ENCODE results near the gene OR2A42. TPM values are rescaled to one million over a fixed set of nuclear protein-coding genes. Genes with fewer than 3 reads are reported as not detected.
"Not testable (repeated sequence)": the region's sequence is repeated elsewhere in the genome, so short reads cannot be mapped to it uniquely, and the experiment has no call there.

OR2A42 gene
- total RNA-seq, 2 donors from 2014 or later = 0.49 TPM; not detected in 1

DNA sequence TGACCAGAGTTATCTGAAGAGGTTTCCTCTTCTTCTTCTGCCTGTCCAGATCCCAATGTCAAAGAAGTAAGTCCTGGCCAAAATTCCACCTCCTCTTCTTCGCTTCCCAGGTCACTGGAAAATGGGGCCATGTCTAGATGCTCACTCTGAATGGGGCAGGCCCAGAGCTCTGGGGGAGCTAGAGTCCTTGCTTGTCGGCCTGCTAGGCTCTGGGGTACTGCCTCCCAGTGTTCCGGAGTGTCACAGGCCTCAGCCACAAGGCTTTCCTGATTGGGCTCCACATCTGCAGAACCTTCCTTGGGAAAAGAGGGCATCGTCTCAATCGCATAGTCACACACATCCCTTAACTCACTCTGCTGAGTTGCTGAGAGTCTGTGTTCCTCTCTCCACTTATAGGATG is 51.6 kb downstream of the OR2A42 start:
- not testable (repeated sequence) for ATAC-seq (ENCODE audit: insufficient number of reproducible peaks, low FRiP score, low read depth); H3K9me3 ChIP-seq; H3K4me3 ChIP-seq; DNase-seq (ENCODE audit: low spot score); H3K27ac ChIP-seq; H3K27me3 ChIP-seq (replicated peaks; ENCODE audit: insufficient read depth); H3K36me3 ChIP-seq; H3K4me1 ChIP-seq (ENCODE audit: control insufficient read depth in 1 of 2, low read depth in 2 of 2)

DNA sequence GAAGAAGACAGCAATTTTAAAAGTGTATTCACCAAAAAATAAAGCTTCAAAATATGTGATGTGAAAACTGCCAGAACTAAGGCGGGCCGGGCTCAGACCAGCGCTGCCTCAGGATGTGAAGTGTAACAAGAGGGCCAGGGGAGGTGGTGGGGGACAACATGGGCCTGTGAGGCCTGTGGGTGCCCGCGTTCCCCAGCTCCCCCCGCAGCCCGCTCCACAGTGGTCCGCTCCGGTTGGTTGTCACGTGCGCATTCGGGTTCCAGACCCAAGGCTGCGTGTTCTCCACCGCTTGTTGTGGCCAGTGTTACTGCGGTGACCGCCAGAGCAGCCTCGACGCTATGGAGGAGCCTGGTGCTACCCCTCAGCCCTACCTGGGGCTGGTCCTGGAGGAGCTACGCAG is 56.2 kb downstream of the OR2A42 start, which contains the start of gene CTAGE4:
Gene CTAGE4 (plus strand): TSS at position 301 of the 400 bp plus-strand sequence. CDS start 38 bp downstream, at position 339.
- not testable (repeated sequence) for DNase-seq (ENCODE audit: low spot score); H3K4me3 ChIP-seq; H3K9me3 ChIP-seq; ATAC-seq (ENCODE audit: insufficient number of reproducible peaks, low FRiP score, low read depth); H3K27ac ChIP-seq; H3K4me1 ChIP-seq (ENCODE audit: control insufficient read depth in 1 of 2, low read depth in 2 of 2); H3K36me3 ChIP-seq; H3K27me3 ChIP-seq (replicated peaks; ENCODE audit: insufficient read depth)

- H3K27me3 ChIP-seq (replicated peaks; ENCODE audit: insufficient read depth); H3K9me3 ChIP-seq; H3K4me1 ChIP-seq (ENCODE audit: control insufficient read depth in 1 of 2, low read depth in 2 of 2); DNase-seq (ENCODE audit: low spot score); H3K4me3 ChIP-seq; ATAC-seq (ENCODE audit: insufficient number of reproducible peaks, low FRiP score, low read depth); H3K36me3 ChIP-seq; H3K27ac ChIP-seq: not testable (repeated sequence)
Observed at GRCh38 chr7:144179165-144179479, 60.3 kb downstream of the OR2A42 start.

DNA sequence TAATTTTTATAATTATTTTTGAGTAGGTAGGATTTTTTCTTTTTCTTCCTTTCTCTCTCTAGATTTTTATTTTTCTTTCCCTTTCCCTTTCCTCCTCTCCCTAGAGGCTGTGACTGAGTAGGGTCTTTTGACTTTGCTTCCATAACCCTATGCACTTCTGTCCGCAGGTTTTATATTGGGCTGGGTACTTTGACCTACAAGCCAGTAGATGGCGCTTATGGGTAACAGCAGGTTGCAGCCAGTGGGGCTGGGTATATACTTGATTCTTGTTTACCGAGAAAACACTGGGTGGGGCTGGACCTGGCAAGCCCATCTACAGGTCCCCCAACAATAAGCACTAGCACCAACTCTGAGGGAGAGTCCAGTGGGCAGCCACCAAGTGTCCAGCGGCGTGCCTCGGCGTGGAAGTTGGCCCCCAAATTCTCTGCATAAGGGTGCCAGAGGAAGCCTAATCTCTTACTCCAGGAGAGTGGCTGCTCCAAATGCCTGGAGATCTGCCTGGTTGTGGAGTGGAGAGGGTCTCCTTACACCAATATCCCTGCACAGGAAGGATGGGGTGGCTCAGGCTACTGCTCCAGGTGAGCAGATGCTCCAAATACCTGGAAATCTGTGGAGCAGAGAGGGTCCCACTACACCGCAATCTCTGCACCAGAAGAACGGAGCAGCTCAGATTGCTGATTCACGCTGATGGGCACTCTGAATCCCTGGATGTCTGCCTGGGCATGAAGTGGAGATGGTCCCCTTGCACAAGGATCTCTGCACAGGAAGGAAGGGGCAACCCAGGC is 60.8 kb downstream of the OR2A42 start:
- ATAC-seq (ENCODE audit: insufficient number of reproducible peaks, low FRiP score, low read depth) = peak; percentile 84
- H3K27ac ChIP-seq; H3K4me3 ChIP-seq; H3K36me3 ChIP-seq; H3K27me3 ChIP-seq (replicated peaks; ENCODE audit: insufficient read depth); H3K9me3 ChIP-seq; DNase-seq (ENCODE audit: low spot score); H3K4me1 ChIP-seq (ENCODE audit: control insufficient read depth in 1 of 2, low read depth in 2 of 2): not testable (repeated sequence)
- TF ChIP-seq CTCF (IDR thresholded peaks at IDR 0.05) = peak; percentile 39

Other genes starting within 250 kb of the OR2A42 start
- gene OR6B1, start 239.3 kb downstream of the OR2A42 start, total RNA-seq = not detected
- not detected for gene OR2A5, start 190.7 kb downstream of the OR2A42 start, total RNA-seq
- gene OR2A25, start 169.8 kb downstream of the OR2A42 start, total RNA-seq = not detected
- not detected for gene OR2A12, start 153.3 kb downstream of the OR2A42 start, total RNA-seq
- gene OR2A2, start 130.0 kb downstream of the OR2A42 start, total RNA-seq = not detected
- not detected for gene OR2A14, start 116.4 kb downstream of the OR2A42 start, total RNA-seq
- gene CTAGE4, start 56.1 kb downstream of the OR2A42 start, total RNA-seq = 1 to 10 TPM; 1.6 to 5.8 TPM
- gene ARHGEF35, start 43.8 kb downstream of the OR2A42 start, total RNA-seq = 1 to 10 TPM; 1.1 to 3.2 TPM
- gene OR2A7, start 25.2 kb upstream of the OR2A42 start, total RNA-seq = 1 to 10 TPM in 1 of 2 donors, under 1 TPM in 1; 0.95 to 2.0 TPM
- 1 to 10 TPM in 1 of 2 donors, not detected in 1; 2.1 TPM for gene CTAGE8, start 29.7 kb upstream of the OR2A42 start, total RNA-seq
- gene OR2A1, start 72.8 kb upstream of the OR2A42 start, total RNA-seq = under 1 TPM in 1 of 2 donors, not detected in 1; 0.14 TPM
- 10 to 100 TPM in 1 of 2 donors, 1 to 10 TPM in 1; 6.8 to 10.4 TPM for gene ARHGEF5, start 115.8 kb upstream of the OR2A42 start, total RNA-seq
- gene NOBOX, start 164.1 kb upstream of the OR2A42 start, total RNA-seq = not detected

All from thoracic aorta (tissue), 2 donors.